ENCODE results near the gene KATNB1. TPM values are rescaled to one million over a fixed set of nuclear protein-coding genes. Genes with fewer than 3 reads are reported as not detected.

Gene KATNB1
- total and polyA plus RNA-seq, 8 donors = 11.7 to 20.1 (median 14.6) TPM

- Histone ChIP-seq H3K9me3 (no peaks in the 10 kb centered on the region), H3K4me3 (no peak overlapping the region), H3K36me3 (peaks cover 0 to 49% of the 10 kb centered on the region in 2 donors), H3K27me3 (no peaks in the 10 kb centered on the region), H3K27ac (no peak overlapping the region), H3K4me1 (no peaks in the 10 kb centered on the region)
- ATAC-seq = no peak
- no peak for TF ChIP-seq CTCF (IDR thresholded peaks at IDR 0.05)
- intact Hi-C loops (cut with DNase I) = no loop called here
- DNase-seq = no peak
Observed at GRCh38 chr16:57747496-57747895, 11.9 kb downstream of the KATNB1 start.

DNA sequence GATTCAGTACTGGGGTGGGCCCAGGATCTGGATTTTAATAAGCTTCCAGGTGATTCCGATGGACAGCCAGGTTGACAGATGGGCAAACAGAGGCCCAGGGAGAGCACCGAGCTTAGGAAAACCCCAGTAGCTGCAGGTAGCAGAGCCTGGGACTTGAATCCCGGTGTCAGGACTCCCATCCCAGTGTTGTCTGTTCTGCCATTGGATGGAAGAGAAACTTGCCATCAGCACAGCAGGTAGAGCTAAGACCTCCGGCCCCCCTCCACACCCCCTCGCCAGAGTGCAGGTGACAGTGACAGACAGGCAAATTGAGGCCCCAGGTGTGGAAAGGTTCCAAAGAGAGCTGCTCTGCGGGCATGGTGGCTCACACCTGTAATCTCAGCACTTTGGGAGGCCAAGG is 12.4 kb downstream of the KATNB1 start:
- ATAC-seq (no peak), DNase-seq (no peak)
- intact Hi-C loops (cut with DNase I) = no loop called here
- peaks cover 0 to 54% of the 10 kb centered on the region in 2 donors for H3K36me3 ChIP-seq
- no peaks in the 10 kb centered on the region for H3K9me3 ChIP-seq
- TF ChIP-seq CTCF (IDR thresholded peaks at IDR 0.05) = no peak
- H3K4me1 ChIP-seq = no peaks in the 10 kb centered on the region
- H3K4me3 ChIP-seq = no peak overlapping the region
- no peak overlapping the region for H3K27ac ChIP-seq
- no peaks in the 10 kb centered on the region for H3K27me3 ChIP-seq

DNA sequence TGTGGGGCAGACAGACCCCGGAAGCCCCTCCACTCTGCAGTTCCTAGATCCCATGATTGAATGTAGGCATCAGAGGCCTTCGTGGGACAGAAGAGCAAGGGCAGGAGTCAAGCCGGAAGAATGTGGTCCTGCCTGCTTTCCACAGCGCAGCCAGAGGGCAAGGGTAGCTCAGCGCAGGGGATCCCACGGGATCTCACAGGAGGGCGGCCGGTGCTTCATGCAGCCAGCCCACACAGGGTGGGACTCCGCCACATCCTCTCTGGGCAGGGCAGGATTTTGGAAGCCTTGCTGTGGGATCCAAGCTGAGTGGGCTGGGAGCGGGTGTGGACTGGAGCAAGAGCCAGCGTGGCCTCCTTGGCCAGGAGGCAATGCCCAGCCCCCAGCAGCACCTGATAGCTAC is 13.0 kb downstream of the KATNB1 start:
- DNase-seq (no peak), ATAC-seq (no peak)
- Histone ChIP-seq H3K27me3 (no peaks in the 10 kb centered on the region), H3K36me3 (peaks cover 0 to 55% of the 10 kb centered on the region in 2 donors), H3K4me3 (no peak overlapping the region), H3K27ac (no peak overlapping the region), H3K4me1 (no peaks in the 10 kb centered on the region), H3K9me3 (no peaks in the 10 kb centered on the region)
- intact Hi-C loops (cut with DNase I) = no loop called here
- TF ChIP-seq CTCF (IDR thresholded peaks at IDR 0.05) = no peak

GRCh38 chr16:57749101-57749692 is 13.6 kb downstream of the KATNB1 start:
- H3K36me3 ChIP-seq = peaks cover 0 to 55% of the 10 kb centered on the region in 2 donors

More at GRCh38 chr16:57749101-57749692, 13.6 kb downstream of the KATNB1 start:
- intact Hi-C loops (cut with DNase I) = no loop called here
- TF ChIP-seq CTCF (IDR thresholded peaks at IDR 0.05) = no peak
- no peak overlapping the region for H3K4me3 ChIP-seq
- DNase-seq (no peak), ATAC-seq (no peak)
- no peaks in the 10 kb centered on the region for H3K27me3 ChIP-seq
- no peak overlapping the region for H3K27ac ChIP-seq
- no peaks in the 10 kb centered on the region for H3K4me1 ChIP-seq
- no peaks in the 10 kb centered on the region for H3K9me3 ChIP-seq
